Stomach (tissue), 9 donors: Measurements from ENCODE around the gene FGGY. TPM values are rescaled to one million over a fixed set of nuclear protein-coding genes. Genes with fewer than 3 reads are reported as not detected.

Source experiments
- DNase-seq, 2 donors: peaks; one replicate each; pipeline versions ENCODE4 v3.0.0 to v3.0.0-alpha.2; 2013 to 2019
- H3K27ac ChIP-seq, 5 donors: fragments of 200-600 bp in 4 of 5; sonication (generic) in 4 of 5; one replicate each; pipeline ENCODE4 v1.5.1; 2013 to 2019; ENCODE audit warnings: mild to moderate bottlenecking in 1 of 5, moderate library complexity in 1 of 5
- H3K27me3 ChIP-seq, 3 donors: fragments of 200-600 bp; sonication (generic); one replicate each; pipeline ENCODE4 v1.5.1; 2017 to 2019; ENCODE audit warnings: mixed run types in 1 of 3
- H3K36me3 ChIP-seq, 4 donors: fragments of 200-600 bp; sonication (generic); 1 replicate in 3 of 4; 2 replicates in 1 of 4; pipeline ENCODE4 v1.5.1; 2016 to 2019
- H3K4me1 ChIP-seq, 4 donors: fragments of 200-600 bp; sonication (generic); one replicate each; pipeline ENCODE4 v1.5.1; 2016 to 2019
- H3K4me3 ChIP-seq, 4 donors: fragments of 200-600 bp; sonication (generic) in 3 of 4; one replicate each; pipeline ENCODE4 v1.5.1; 2016 to 2019; ENCODE audit warnings: mild to moderate bottlenecking in 1 of 4
- H3K9me3 ChIP-seq, 4 donors: fragments of 200-600 bp; sonication (generic); one replicate each; pipeline ENCODE4 v1.5.1; 2016 to 2019
- EP300 ChIP-seq: sonication (generic); formaldehyde crosslinking; IDR thresholded peaks from one replicate; pipeline ENCODE4 v1.6.1; 2017; ENCODE audit warnings: antibody characterized with exemption
- POLR2A ChIP-seq, 4 donors: fragments of 450-650 bp; IDR thresholded peaks; one replicate each; pipeline ENCODE4 v1.6.1; 2016; ENCODE audit warnings: antibody characterized with exemption in 4 of 4, control low read depth in 2 of 4, mild to moderate bottlenecking in 1 of 4, moderate library complexity in 1 of 4
- POLR2AphosphoS5 ChIP-seq, 3 donors: sonication (generic); formaldehyde crosslinking; IDR thresholded peaks; one replicate each; pipeline ENCODE4 v1.6.1; 2016; ENCODE audit warnings: antibody characterized with exemption in 3 of 3
- WGBS, 5 donors: extraction: QIAGEN DNeasy Blood & Tissue Kit in 3 of 5; methylation state at CpG; one replicate each; pipeline versions ENCODE4 v1.1.5 to v1.1.7; 2013 to 2018; 5-methylcytosine and 5-hydroxymethylcytosine counted together
- intact Hi-C: fragments of 100-400 bp; cut with DNase I; formaldehyde crosslinking; loops from one replicate; pipeline ENCODE4 v1.15.1; 2023; ENCODE audit warnings: low total_unique reads
- polyA plus RNA-seq, 3 donors: library from polyadenylated mRNA; stranded (reverse); fragments of 200-250 nt; gene quantifications; one replicate each; pipeline ENCODE4 v1.2.3, GENCODE V29; 2013
- total RNA-seq, 5 donors: library from RNA; depleted of rRNA; stranded (reverse); fragments of >200 nt; gene quantifications; one replicate each; pipeline versions ENCODE4 v1.1.0 to v1.2.3, GENCODE V29; 2014 to 2016
- TF ChIP-seq, protein P1 (sequence below), 7 experiments: fragments of 450-650 bp in 4 of 7; fragments of 200-600 bp in 3 of 7; sonication (generic) in 3 of 7; IDR thresholded peaks; one replicate each; pipeline ENCODE4 v1.5.1; 2016 to 2019; ENCODE audit warnings: antibody characterized with exemption in 7 of 7, control low read depth in 2 of 7, mild to moderate bottlenecking in 1 of 7
- donor health status: healthy with polysubstance abuse.
- donor health status: Bipolar disorder and iron deficiency.
- donor health status: healthy.

Gene FGGY
- total and polyA plus RNA-seq, 8 donors = 6.2 to 40.6 (median 10.8) TPM

DNA sequence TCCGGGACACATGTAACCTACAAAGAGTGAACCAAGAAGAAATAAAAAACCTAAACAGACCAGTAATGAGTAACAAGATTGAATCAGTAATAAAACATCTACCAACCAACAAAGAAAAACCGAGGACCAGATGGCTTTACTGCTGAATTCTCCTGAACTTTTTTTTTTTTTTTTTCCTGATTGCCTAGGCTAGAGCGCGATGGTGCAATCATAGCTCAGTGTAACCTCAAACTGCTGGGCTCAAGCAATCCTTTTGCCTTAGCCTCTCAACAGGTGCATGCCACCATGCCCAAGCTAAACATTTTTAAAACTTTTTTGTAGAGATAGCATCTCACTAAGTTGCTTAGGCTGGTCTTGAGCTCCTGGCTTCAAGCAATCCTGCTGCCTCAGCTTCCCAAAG lies 11.2 kb upstream of the FGGY start:
- Histone ChIP-seq H3K27ac (no peak overlapping the region), H3K4me3 (no peak overlapping the region), H3K9me3 (no peaks in the 10 kb centered on the region), H3K4me1 (peaks cover 0 to 3% (median 0%) of the 10 kb centered on the region in 4 donors), H3K36me3 (no peaks in the 10 kb centered on the region), H3K27me3 (no peaks in the 10 kb centered on the region)
- DNase-seq = no peak
- WGBS, 5 donors = 84 to 96% (median 94%) methylated on average over 4 of the region's 4 CpGs
- intact Hi-C loops = no loop called here
- TF ChIP-seq POLR2AphosphoS5 (IDR thresholded peaks at IDR 0.05) (no peak), EP300 (no peak), POLR2A (IDR thresholded peaks at IDR 0.05) (no peak)
- TF ChIP-seq, protein P1, sequence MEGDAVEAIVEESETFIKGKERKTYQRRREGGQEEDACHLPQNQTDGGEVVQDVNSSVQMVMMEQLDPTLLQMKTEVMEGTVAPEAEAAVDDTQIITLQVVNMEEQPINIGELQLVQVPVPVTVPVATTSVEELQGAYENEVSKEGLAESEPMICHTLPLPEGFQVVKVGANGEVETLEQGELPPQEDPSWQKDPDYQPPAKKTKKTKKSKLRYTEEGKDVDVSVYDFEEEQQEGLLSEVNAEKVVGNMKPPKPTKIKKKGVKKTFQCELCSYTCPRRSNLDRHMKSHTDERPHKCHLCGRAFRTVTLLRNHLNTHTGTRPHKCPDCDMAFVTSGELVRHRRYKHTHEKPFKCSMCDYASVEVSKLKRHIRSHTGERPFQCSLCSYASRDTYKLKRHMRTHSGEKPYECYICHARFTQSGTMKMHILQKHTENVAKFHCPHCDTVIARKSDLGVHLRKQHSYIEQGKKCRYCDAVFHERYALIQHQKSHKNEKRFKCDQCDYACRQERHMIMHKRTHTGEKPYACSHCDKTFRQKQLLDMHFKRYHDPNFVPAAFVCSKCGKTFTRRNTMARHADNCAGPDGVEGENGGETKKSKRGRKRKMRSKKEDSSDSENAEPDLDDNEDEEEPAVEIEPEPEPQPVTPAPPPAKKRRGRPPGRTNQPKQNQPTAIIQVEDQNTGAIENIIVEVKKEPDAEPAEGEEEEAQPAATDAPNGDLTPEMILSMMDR (IDR thresholded peaks at IDR 0.05) = no peak

DNA sequence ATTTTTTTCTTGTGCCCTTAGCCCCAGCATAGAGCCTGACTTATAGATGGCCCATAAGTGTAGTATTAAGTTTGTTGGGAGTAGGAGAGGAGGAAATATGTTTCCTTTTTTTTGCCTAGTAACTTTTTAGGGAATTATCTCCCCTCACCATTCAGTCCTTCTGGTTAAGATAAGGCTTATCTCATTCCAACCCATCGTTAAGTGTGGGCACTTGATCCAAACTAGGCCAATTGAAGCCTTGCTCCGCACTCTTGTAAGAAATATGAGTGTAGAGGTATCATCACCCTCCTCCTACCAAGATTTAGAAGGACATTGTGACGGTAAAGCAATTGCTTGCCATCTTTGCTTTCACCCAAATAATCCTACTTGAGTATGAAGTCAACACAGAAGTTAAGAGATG lies 8.8 kb upstream of the FGGY start:
- Histone ChIP-seq H3K36me3 (no peaks in the 10 kb centered on the region), H3K27ac (no peak overlapping the region), H3K4me3 (no peak overlapping the region), H3K4me1 (peaks cover 0 to 6% (median 3%) of the 10 kb centered on the region in 4 donors), H3K27me3 (no peaks in the 10 kb centered on the region), H3K9me3 (no peaks in the 10 kb centered on the region)
- TF ChIP-seq POLR2AphosphoS5 (IDR thresholded peaks at IDR 0.05) (no peak), EP300 (no peak), POLR2A (IDR thresholded peaks at IDR 0.05) (no peak)
- TF ChIP-seq, protein P1 (IDR thresholded peaks at IDR 0.05) = no peak
- no peak for DNase-seq
- WGBS, 5 donors = 68 to 79% (median 72%) methylated on average over 3 of the region's 3 CpGs
- intact Hi-C loops = no loop called here

DNA sequence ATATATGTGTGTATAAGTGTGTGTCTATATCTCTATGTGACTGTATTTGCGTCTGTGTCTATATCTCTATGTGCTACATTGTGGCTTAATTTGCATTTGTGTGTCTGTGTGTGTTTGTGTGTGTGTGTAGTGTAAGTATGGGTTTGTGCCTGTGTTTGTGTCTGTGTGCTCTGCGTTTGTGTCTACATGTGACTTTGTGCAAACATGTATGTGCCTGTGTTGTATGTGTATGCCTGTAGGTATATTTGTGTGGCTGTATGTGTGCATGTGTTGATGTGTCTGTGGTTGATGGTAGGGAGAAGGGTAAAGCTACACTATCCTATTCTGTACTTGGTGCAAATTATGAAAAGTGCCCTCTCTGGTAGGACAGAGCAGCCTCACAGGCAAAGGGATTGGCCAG lies 7.3 kb upstream of the FGGY start:
- Histone ChIP-seq H3K36me3 (no peaks in the 10 kb centered on the region), H3K4me3 (no peak overlapping the region), H3K9me3 (no peaks in the 10 kb centered on the region), H3K27me3 (no peaks in the 10 kb centered on the region), H3K27ac (no peak overlapping the region), H3K4me1 (peaks cover 0 to 6% (median 3%) of the 10 kb centered on the region in 4 donors)
- TF ChIP-seq, protein P1 (IDR thresholded peaks at IDR 0.05) = no peak
- TF ChIP-seq POLR2A (IDR thresholded peaks at IDR 0.05) (no peak), POLR2AphosphoS5 (IDR thresholded peaks at IDR 0.05) (no peak), EP300 (no peak)
- intact Hi-C loops = no loop called here
- no peak for DNase-seq
- 95 to 100% (median 97%) methylated on average over 2 of the region's 2 CpGs for WGBS, 5 donors

DNA sequence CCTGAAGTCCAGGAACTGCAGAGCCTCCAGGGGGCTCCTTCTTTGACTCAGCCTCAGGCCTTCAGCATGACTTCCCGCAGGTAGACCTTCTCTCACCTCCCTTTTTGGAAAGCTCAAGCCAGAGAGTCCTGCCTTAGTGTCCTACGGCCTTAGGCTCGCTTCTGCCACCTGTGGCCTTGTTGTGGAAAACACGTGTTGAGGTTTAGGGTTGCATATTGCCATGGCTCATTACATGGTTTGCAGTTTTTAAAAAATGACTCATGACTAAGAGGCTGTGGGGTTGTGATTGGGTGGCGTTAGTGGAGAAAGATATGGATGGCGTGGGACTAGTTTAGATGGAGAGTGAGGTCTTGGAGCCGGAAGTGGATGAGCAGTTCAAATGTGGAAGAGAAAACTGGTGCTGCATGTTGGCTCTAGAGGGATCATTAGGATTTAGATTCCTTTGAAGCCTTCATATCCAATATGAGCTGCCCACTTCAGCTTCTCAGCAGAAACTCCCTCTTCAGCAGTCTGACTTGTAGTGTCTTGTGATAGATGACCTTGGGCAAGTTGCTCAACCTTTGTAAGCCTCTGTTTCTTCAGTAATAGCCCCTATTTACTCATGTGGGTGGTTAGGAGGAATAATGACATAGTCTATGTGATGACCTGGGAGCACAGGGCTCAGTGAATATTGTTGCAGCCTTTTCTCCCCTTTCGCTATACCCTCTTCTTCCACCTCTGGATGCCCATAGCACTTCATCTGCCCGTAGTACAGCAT lies 6.5 kb upstream of the FGGY start:
- Histone ChIP-seq H3K4me1 (peaks cover 3 to 10% (median 7%) of the 10 kb centered on the region in 4 donors), H3K27me3 (no peaks in the 10 kb centered on the region), H3K36me3 (no peaks in the 10 kb centered on the region), H3K9me3 (no peaks in the 10 kb centered on the region), H3K4me3 (no peak overlapping the region), H3K27ac (no peak overlapping the region)
- 50 to 71% (median 57%) methylated on average over 9 of the region's 9 CpGs for WGBS, 5 donors
- TF ChIP-seq, protein P1 (IDR thresholded peaks at IDR 0.05) = peak in 3 of 7 experiments; percentile 21 to 50 (median 46)
- TF ChIP-seq POLR2AphosphoS5 (IDR thresholded peaks at IDR 0.05) (peak in 1 of 3 donors; percentile 30), POLR2A (IDR thresholded peaks at IDR 0.05) (no peak), EP300 (no peak)
- DNase-seq = peak; percentile 57 to 76
- intact Hi-C loops = no loop called here
